ENCODE data around the gene FCN3. TPM values are rescaled to one million over a fixed set of nuclear protein-coding genes. Genes with fewer than 3 reads are reported as not detected.
A peak's percentile ranks its signal among the peaks of the same experiment; 100 is the strongest.

Gene FCN3
- total and polyA plus RNA-seq, 2 donors (not counting 1 experiment from before 2014, with no cell fraction given): not detected

- no peak overlapping the region for H3K9ac ChIP-seq (ENCODE audit: low read length)
- TF ChIP-seq CTCF (IDR thresholded peaks at IDR 0.05) (no peak), EZH2 (IDR thresholded peaks at IDR 0.05; ENCODE audit: borderline replicate concordance, insufficient read depth, low read depth, low read length, poor library complexity, severe bottlenecking) (no peak)
- H3K4me2 ChIP-seq (replicated peaks; ENCODE audit: low read depth, low read length, poor library complexity, severe bottlenecking): peak overlapping the region; percentile 99
- Mint-ChIP-seq H3K4me1 (peaks cover 54% of the 10 kb centered on the region), H3K9me3 (ENCODE audit: insufficient read depth) (no peaks in the 10 kb centered on the region), H3K4me3 (peak overlapping the region; percentile 93), H3K27me3 (no peaks in the 10 kb centered on the region), H3K27ac (peak overlapping the region; percentile 82)
- H4K20me1 ChIP-seq (ENCODE audit: control insufficient read depth, insufficient read depth, low read length, poor library complexity, severe bottlenecking): no peaks in the 10 kb centered on the region
- ChIA-PET CTCF (interaction anchor here (1.1 to 8.5 kb wide), 14 partner anchors 7 to 305 kb away, joined by 3 to 74 read pairs (median 8); partner anchors contain the start of genes GPR3 and SYTL1), POLR2A (interaction anchor here (0.6 to 4.7 kb wide), 8 partner anchors 8 to 203 kb away, joined by 3 to 14 read pairs (median 4); partner anchors contain the start of genes CD164L2 and SYTL1)
- peak overlapping the region; percentile 17 for H2AFZ ChIP-seq (ENCODE audit: insufficient read depth, low read depth, low read length, poor library complexity, severe bottlenecking)
- 78% methylated on average over 10 of the region's 11 CpGs for WGBS (ENCODE audit: insufficient coverage)
- DNase-seq (no peak), ATAC-seq (ENCODE audit: low read depth) (no peak)
- H3K4me3 ChIP-seq (ENCODE audit: control extremely low read depth in 1 of 5, extremely low read depth in 1 of 5, insufficient read depth in 1 of 5, low read depth in 2 of 5, low read length in 4 of 5): peak overlapping the region in 3 of 5 experiments; percentile 59 to 74 (median 68)
- no peaks in the 10 kb centered on the region for H3K79me2 ChIP-seq (ENCODE audit: control insufficient read depth, insufficient read depth, low read length)
- intact Hi-C loops (cut with micrococcal nuclease): loop anchor here (1.0 to 5.0 kb wide), 3 partner anchors 8 to 43 kb away; partner anchors contain the start of gene TMEM222
- peaks cover 29 to 46% of the 10 kb centered on the region in 2 donors for H3K4me1 ChIP-seq (ENCODE audit: control insufficient read depth in 2 of 2, insufficient read depth in 2 of 2, low read length in 2 of 2)
- H3K27ac ChIP-seq (ENCODE audit: low read length in 2 of 2): no peak overlapping the region
- no peaks in the 10 kb centered on the region for H3K27me3 ChIP-seq (replicated peaks in 1 of 4; ENCODE audit: control extremely low read depth in 1 of 4, control insufficient read depth in 3 of 4, insufficient read depth in 4 of 4, low read length in 3 of 4)
- H3K36me3 ChIP-seq (replicated peaks in 1 of 2; ENCODE audit: control extremely low read depth in 1 of 2, control insufficient read depth in 1 of 2, extremely low read depth in 1 of 2, insufficient read depth in 2 of 2, low read length in 1 of 2): no peaks in the 10 kb centered on the region
- no peaks in the 10 kb centered on the region for H3K9me3 ChIP-seq (ENCODE audit: control extremely low read depth in 1 of 3, control insufficient read depth in 2 of 3, insufficient read depth in 1 of 3, low read length in 2 of 3)
Observed at GRCh38 chr1:27364696-27365371, 9.8 kb downstream of the FCN3 start.
